Vagina (tissue), 2 donors: ENCODE measurements around the gene CAPN13.

Source experiments
- CTCF ChIP-seq, 3 experiments: fragments of 450-650 bp in 2 of 3; fragments of 200-600 bp in 1 of 3; sonication (generic) in 1 of 3; IDR thresholded peaks; one replicate each; pipeline ENCODE4 v1.5.1; 2017 to 2019; ENCODE audit warnings: antibody characterized with exemption in 3 of 3, mild to moderate bottlenecking in 2 of 3, moderate library complexity in 2 of 3
- POLR2A ChIP-seq, 2 donors: fragments of 450-650 bp; IDR thresholded peaks; one replicate each; pipeline ENCODE4 v1.6.1; 2017; ENCODE audit warnings: antibody characterized with exemption in 2 of 2, mild to moderate bottlenecking in 2 of 2, moderate library complexity in 2 of 2
- POLR2AphosphoS5 ChIP-seq, 2 donors: sonication (generic); formaldehyde crosslinking; IDR thresholded peaks; one replicate each; pipeline ENCODE4 v1.9.0; 2017; ENCODE audit warnings: antibody characterized with exemption in 2 of 2, mild to moderate bottlenecking in 2 of 2, low read depth in 1 of 2; ENCODE audit not compliant: insufficient read depth in 1 of 2

GRCh38 chr2:30809938-30810337, 2.7 kb upstream of the CAPN13 start:
- TF ChIP-seq POLR2A (IDR thresholded peaks at IDR 0.05) (no peak), POLR2AphosphoS5 (IDR thresholded peaks at IDR 0.05; ENCODE audit: insufficient read depth in 1 of 2, low read depth in 1 of 2) (no peak), CTCF (IDR thresholded peaks at IDR 0.05) (no peak)
